ENCODE data around the gene AP4B1.
A peak's percentile ranks its signal among the peaks of the same experiment; 100 is the strongest.
"Not testable (repeated sequence)": the region's sequence is repeated elsewhere in the genome, so short reads cannot be mapped to it uniquely, and the experiment has no call there.

The AP4B1 gene

GRCh38 chr1:113904674-113905434, at the start of gene AP4B1, which contains the start of gene DCLRE1B:
AP4B1 (minus strand) TSS chr1:113904799; CDS start chr1:113904717, 82 bp downstream.
DCLRE1B (plus strand) TSS chr1:113905326; CDS start chr1:113905587, 261 bp downstream.
- DNase-seq, result peak; percentile 100

GRCh38 chr1:113951719-113952118, 47.1 kb upstream of the AP4B1 start:
- DNase-seq, result no peak

- no peak for DNase-seq
These were observed 46.3 kb upstream of the AP4B1 start for GRCh38 chr1:113950908-113951307.

GRCh38 chr1:113949007-113949406, 44.4 kb upstream of the AP4B1 start:
- no peak for DNase-seq

GRCh38 chr1:113948151-113948550, 43.6 kb upstream of the AP4B1 start:
- DNase-seq, result not testable (repeated sequence)

- DNase-seq, result no peak
These were observed 42.9 kb upstream of the AP4B1 start for GRCh38 chr1:113947388-113948107.

- DNase-seq, result no peak
These were observed 42.2 kb upstream of the AP4B1 start for GRCh38 chr1:113946678-113947387.

GRCh38 chr1:113946112-113946511, 41.5 kb upstream of the AP4B1 start:
- no peak for DNase-seq

- DNase-seq, result no peak
These were observed 40.7 kb upstream of the AP4B1 start for GRCh38 chr1:113945329-113945728.

DNA sequence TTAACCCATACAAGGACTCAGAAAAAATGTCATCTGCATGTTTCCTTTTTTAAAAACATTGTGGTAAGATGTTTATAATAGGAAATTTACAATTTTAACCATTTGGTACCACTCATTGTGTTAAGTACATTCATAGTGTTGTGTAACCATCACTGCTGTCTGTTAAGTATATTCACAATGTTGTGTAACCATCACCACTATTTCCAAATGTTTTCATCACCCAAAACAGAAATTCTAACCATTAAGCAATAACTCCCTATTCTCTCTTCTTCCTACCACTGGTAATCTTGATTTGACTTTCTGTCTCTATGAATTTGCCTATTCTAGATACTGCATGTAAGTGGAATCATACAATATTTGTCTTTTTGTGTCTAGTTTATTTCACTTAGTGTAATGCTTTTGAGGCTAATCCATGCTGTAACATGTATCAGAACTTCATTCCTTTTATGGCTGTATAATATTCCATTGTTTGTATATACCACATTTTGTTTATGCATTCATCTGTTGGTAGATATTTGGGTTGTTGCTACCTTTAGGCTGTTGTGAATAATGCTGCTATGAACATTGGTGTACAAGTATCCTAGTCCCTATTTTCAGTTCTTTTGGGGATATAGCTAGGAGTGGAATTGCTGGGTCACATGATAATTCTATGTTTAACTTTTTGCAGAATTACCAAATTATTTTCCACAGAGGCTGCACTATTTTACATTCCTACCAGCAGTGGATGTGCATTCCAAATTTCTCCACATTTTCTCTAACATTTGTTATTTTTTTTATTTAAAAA, 38.6 kb upstream of the AP4B1 start:
- no peak for DNase-seq

GRCh38 chr1:113942527-113942926, 37.9 kb upstream of the AP4B1 start:
- DNase-seq, result no peak

DNA sequence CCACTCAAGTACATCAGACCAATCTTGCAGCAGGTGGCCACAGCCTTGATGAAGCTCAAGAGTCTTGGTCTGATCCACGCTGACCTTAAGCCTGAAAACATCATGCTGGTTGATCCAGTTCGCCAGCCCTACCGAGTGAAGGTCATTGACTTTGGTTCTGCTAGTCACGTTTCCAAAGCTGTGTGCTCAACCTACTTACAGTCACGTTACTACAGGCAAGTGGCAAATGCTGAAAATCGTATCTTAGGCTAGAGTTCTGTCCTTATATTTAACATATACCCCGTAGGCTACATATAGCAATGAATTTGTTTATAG, 36.6 kb upstream of the AP4B1 start:
- no peak for DNase-seq

- no peak for DNase-seq
These were observed 36.0 kb upstream of the AP4B1 start for GRCh38 chr1:113940365-113941244.

DNA sequence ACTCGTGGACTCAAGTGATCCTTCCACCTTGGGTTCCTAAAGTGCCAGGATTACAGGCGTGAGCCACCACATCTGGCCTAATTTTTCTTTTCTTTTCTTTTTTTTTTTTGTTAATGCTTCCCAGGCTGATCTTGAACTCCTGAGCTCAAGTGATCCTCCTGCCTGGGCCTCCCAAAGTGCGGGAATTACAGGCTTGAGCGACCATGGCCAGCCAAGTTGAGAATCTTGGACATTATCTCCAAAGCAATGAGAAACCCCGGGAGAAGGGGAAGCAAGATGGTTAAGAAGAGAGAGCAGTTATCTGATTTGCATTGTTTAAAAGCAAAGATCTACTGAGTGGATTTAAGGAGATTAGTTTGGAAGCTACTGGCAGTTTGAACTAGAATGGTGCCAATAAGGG, 33.6 kb upstream of the AP4B1 start:
- no peak for DNase-seq

DNA sequence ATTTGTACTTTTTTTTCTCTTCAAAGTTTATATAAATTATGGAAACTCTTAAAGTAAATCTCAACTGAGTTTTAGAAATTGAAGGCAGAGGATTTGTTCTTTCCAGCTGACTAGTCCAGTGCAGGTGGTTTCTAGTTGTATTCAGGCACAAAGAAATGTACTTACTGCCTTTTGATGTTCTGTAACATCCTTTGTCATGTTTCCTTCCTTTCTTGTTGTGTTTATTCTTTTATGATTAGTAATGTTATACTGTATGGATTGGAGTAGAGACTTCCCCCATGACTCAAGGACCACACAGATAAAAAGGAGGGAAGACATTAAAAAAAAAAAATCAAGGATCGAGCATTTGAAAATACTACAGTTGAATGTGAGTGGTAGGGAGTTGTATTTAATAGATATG, 32.5 kb upstream of the AP4B1 start:
- no peak for DNase-seq

GRCh38 chr1:113935970-113936369, 31.4 kb upstream of the AP4B1 start:
- no peak for DNase-seq

GRCh38 chr1:113935176-113935575, 30.6 kb upstream of the AP4B1 start:
- no peak for DNase-seq

DNA sequence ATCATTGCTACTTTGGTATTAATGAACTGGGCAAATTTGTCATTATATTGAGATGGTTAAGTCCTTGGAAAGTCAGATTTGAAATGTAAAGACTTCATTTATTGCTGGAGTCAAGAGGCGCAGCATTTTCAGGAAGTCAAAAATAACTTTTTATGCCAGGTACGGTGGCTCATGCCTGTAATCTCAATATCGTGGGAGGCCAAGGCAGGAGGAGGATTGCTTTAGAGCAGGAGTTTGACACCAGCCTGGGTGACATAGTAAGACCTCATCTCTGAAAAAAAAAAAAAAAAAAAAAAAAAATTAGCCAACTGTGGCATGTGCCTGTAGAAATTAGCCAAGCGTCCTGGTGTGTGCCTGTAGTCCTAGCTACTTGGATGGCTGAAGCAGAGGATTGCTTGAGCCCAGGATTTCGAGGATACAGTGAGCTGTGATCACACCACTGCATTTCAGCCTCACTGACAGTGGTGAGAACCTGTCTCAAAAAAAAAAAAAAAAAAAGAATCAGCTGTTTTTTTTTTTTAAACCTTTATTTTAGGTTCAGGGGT, 30.0 kb upstream of the AP4B1 start:
- DNase-seq, result no peak

DNA sequence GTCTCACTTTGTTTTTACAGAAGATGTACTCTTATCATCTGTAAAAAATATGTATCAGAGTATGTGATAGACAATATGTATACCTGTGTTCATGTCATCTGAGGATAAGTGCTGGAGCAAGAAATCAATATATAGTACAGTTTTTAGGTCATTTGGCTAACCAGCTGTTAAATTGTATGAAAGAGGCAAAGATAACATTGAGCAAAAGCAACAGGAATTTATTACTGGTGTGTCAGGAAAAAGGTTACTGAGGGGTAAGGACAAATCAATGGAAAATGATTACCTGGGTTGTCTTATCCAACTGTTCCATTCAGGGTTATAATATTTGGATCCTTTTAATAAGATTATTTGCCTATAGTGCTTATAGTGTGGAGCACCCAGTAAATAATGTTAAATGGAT, 29.4 kb upstream of the AP4B1 start:
- DNase-seq, result no peak

- no peak for DNase-seq
These were observed 26.9 kb upstream of the AP4B1 start for GRCh38 chr1:113931451-113931851.

DNA sequence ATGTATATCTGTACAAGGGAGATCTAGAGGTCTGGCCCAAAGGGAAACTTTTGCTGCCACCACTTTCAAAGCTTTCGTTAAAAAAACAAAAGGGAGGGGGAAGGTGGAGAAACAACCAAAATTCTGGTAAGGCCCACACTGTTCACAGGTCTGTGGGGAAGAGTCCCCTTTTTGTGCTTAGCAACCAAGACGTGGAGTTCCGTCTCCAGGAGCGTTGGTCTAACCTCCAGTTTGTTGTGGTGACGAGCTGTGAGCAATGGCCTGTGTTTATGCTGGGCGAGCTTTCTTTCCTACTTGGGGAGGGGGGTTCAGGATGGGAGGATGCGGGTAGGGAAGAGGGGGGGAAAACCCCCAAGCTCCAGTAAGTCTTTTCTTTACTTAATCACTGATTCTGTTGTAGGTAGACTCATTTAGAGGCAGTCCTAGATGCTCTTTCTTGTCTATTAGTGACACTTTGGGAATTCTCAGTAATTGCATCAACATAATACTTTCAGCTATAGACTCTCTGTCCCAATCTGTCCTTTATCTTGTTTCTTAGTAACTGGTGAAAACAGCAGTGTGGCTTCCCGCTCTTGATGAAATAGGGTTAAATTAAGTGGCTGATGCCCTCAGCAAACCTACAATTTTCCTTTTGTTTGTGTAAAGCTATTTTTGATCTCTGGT, 26.0 kb upstream of the AP4B1 start:
- no peak for DNase-seq
